Endodermal cell (in vitro differentiated cells): ENCODE data around the gene EPYC. TPM values are rescaled to one million over a fixed set of nuclear protein-coding genes. Genes with fewer than 3 reads are reported as not detected.

Experiments used
- DNase-seq: peaks from one replicate; pipeline ENCODE4 v3.0.0-alpha.2; 2017
- H3K27ac ChIP-seq: 2 replicates; pipeline ENCODE4 v1.5.1; 2013; ENCODE audit warnings: mild to moderate bottlenecking, low read depth, low read length, moderate library complexity
- H3K27me3 ChIP-seq: 2 replicates; pipeline ENCODE4 v1.6.1; 2013; ENCODE audit warnings: mild to moderate bottlenecking, low read length, moderate library complexity; ENCODE audit not compliant: insufficient read depth, control insufficient read depth, poor library complexity, severe bottlenecking
- H3K36me3 ChIP-seq: 2 replicates; pipeline ENCODE4 v1.7.0; 2013; ENCODE audit warnings: mild to moderate bottlenecking, low read length, moderate library complexity; ENCODE audit not compliant: control insufficient read depth, insufficient read depth
- H3K4me1 ChIP-seq: one replicate; pipeline ENCODE4 v1.7.0; 2013; ENCODE audit warnings: low read length; ENCODE audit not compliant: control insufficient read depth, insufficient read depth
- H3K4me3 ChIP-seq: 2 replicates; pipeline ENCODE4 v1.5.1; 2013; ENCODE audit warnings: mild to moderate bottlenecking, low read length, moderate library complexity
- H3K9ac ChIP-seq: 2 replicates; pipeline ENCODE4 v1.6.1; 2013; ENCODE audit warnings: mild to moderate bottlenecking, low read length, moderate library complexity; ENCODE audit not compliant: poor library complexity, severe bottlenecking; ENCODE audit errors: extremely low read depth
- H3K9me3 ChIP-seq: 2 replicates; pipeline ENCODE4 v1.6.1; 2013; ENCODE audit warnings: mild to moderate bottlenecking, low read length, moderate library complexity; ENCODE audit not compliant: control insufficient read depth
- H3K27ac Mint-ChIP-seq: 2 replicates; pipeline ENCODE4 v1.8.0; 2020; ENCODE audit warnings: mixed read lengths
- H3K27me3 Mint-ChIP-seq: 2 replicates; pipeline ENCODE4 v1.8.0; 2021; ENCODE audit warnings: mild to moderate bottlenecking, mixed read lengths; ENCODE audit not compliant: insufficient read depth
- H3K36me3 Mint-ChIP-seq: 2 replicates; pipeline ENCODE4 v1.8.0; 2020; ENCODE audit warnings: low read depth, mixed read lengths
- H3K4me1 Mint-ChIP-seq: 2 replicates; pipeline ENCODE4 v1.8.0; 2020; ENCODE audit warnings: mixed read lengths
- H3K4me3 Mint-ChIP-seq: 2 replicates; pipeline ENCODE4 v1.8.0; 2020; ENCODE audit warnings: mild to moderate bottlenecking, moderate library complexity, mixed read lengths
- H3K9me3 Mint-ChIP-seq: 2 replicates; pipeline ENCODE4 v1.8.0; 2020; ENCODE audit warnings: mild to moderate bottlenecking, mixed read lengths
- CTCF ChIP-seq: fragments of 200-600 bp; sonication (generic); conservative IDR thresholded peaks from 2 replicates; pipeline ENCODE4 v1.5.0; 2021; ENCODE audit warnings: antibody characterized with exemption, mild to moderate bottlenecking
- WGBS, 2 experiments: methylation state at CpG; one replicate each; pipeline versions ENCODE4 v1.1.5 to v1.1.7; 2013; ENCODE audit warnings: missing lambda C conversion rate in 2 of 2, mixed read lengths in 1 of 2; ENCODE audit not compliant: insufficient coverage in 1 of 2, insufficient read length in 1 of 2; 5-methylcytosine and 5-hydroxymethylcytosine counted together
- total RNA-seq, 2 donors: library from RNA; stranded (reverse); fragmentation: NEBNext Ultra II Directional in 1 of 2; extraction: Animal tissue kit (Norgen Biotek cat#: 25700) in 1 of 2; gene quantifications; 2 replicates in 1 of 2; 3 replicates in 1 of 2; pipeline ENCODE4 v1.2.1, GENCODE V29; 2021

The EPYC gene
- total RNA-seq, 2 donors from 2014 or later = not detected

GRCh38 chr12:91044586-91044985, 39.8 kb upstream of the EPYC start:
- Mint-ChIP-seq H3K27me3 (no peaks in the 10 kb centered on the region), H3K4me1 (no peaks in the 10 kb centered on the region), H3K36me3 (no peaks in the 10 kb centered on the region), H3K4me3 (no peak overlapping the region), H3K27ac (no peak overlapping the region), H3K9me3 (no peaks in the 10 kb centered on the region)
- no peak for DNase-seq
- Histone ChIP-seq H3K4me3 (no peak overlapping the region), H3K4me1 (no peaks in the 10 kb centered on the region), H3K27me3 (no peaks in the 10 kb centered on the region), H3K9ac (no peak overlapping the region), H3K36me3 (no peaks in the 10 kb centered on the region), H3K27ac (no peak overlapping the region), H3K9me3 (no peaks in the 10 kb centered on the region)
- TF ChIP-seq CTCF = no peak
- 93 to 100% methylated on average over 1 to 2 of the region's 2 CpGs for WGBS, 2 experiments

- H3K9me3 Mint-ChIP-seq = no peaks in the 10 kb centered on the region
- Histone ChIP-seq H3K4me3 (no peak overlapping the region), H3K27me3 (no peaks in the 10 kb centered on the region), H3K9ac (no peak overlapping the region), H3K9me3 (no peaks in the 10 kb centered on the region), H3K27ac (no peak overlapping the region), H3K4me1 (no peaks in the 10 kb centered on the region), H3K36me3 (no peaks in the 10 kb centered on the region)
- no peaks in the 10 kb centered on the region for H3K27me3 Mint-ChIP-seq
- no peaks in the 10 kb centered on the region for H3K36me3 Mint-ChIP-seq
- H3K4me3 Mint-ChIP-seq = no peak overlapping the region
- H3K27ac Mint-ChIP-seq = no peak overlapping the region
- DNase-seq = no peak
- no peak for TF ChIP-seq CTCF
- H3K4me1 Mint-ChIP-seq = no peaks in the 10 kb centered on the region
- WGBS, 2 experiments = 85 to 92% methylated on average over 3 to 4 of the region's 4 CpGs
Measured at GRCh38 chr12:91043408-91043807, 38.6 kb upstream of the EPYC start.

- H3K4me3 Mint-ChIP-seq = no peak overlapping the region
- H3K27ac ChIP-seq = no peak overlapping the region
- H3K4me1 Mint-ChIP-seq = no peaks in the 10 kb centered on the region
- H3K9me3 Mint-ChIP-seq = no peaks in the 10 kb centered on the region
- no peak for DNase-seq
- H3K4me1 ChIP-seq = no peaks in the 10 kb centered on the region
- no peaks in the 10 kb centered on the region for H3K27me3 ChIP-seq
- no peak overlapping the region for H3K4me3 ChIP-seq
- no peak for TF ChIP-seq CTCF
- no peaks in the 10 kb centered on the region for H3K27me3 Mint-ChIP-seq
- H3K9me3 ChIP-seq = no peaks in the 10 kb centered on the region
- no peaks in the 10 kb centered on the region for H3K36me3 Mint-ChIP-seq
- H3K36me3 ChIP-seq = no peaks in the 10 kb centered on the region
- no peak overlapping the region for H3K9ac ChIP-seq
- no peak overlapping the region for H3K27ac Mint-ChIP-seq
- WGBS, 2 experiments = 71 to 100% methylated on average over 1 of the region's 1 CpG
Measured at GRCh38 chr12:91040096-91040755, 35.5 kb upstream of the EPYC start.
